Measurements from ENCODE around the gene CDH3. TPM values are rescaled to one million over a fixed set of nuclear protein-coding genes. Genes with fewer than 3 reads are reported as not detected.

The CDH3 gene
- total and polyA plus RNA-seq, 2 of the 8 experiments (the other 6 are each of a cell fraction or from before 2014, with no cell fraction given) = 146 to 171 TPM

GRCh38 chr16:68643227-68643626 is 1.9 kb upstream of the CDH3 start:
- POLR2A ChIA-PET (ENCODE audit: partially characterized antibody) = interaction anchor here (0.6 to 7.7 kb wide), 15 partner anchors 9 to 113 kb away, joined by 3 to 81 read pairs (median 4); no protein-coding TSS in a partner anchor
- peak overlapping the region; percentile 76 to 98 for H3K4me2 ChIP-seq (ENCODE audit: insufficient read depth in 1 of 2, low read depth in 2 of 2, low read length in 2 of 2)
- WGBS, 2 experiments (ENCODE audit: extremely low coverage in 1 of 2, insufficient coverage in 1 of 2, insufficient read length in 1 of 2, insufficient replicate concordance in 2 of 2, low coverage in 1 of 2, low lambda C conversion rate in 2 of 2, missing lambda C conversion rate in 1 of 2) = 85% methylated on average over 11 of the region's 13 CpGs; no CpG with 5 or more reads in 1 of the 2 experiments

More at GRCh38 chr16:68643227-68643626, 1.9 kb upstream of the CDH3 start:
- H2BK15ac ChIP-seq (ENCODE audit: low read length) = 0 out of 2 replicates have a peak overlapping the region, but pooled peaks have one; percentile 16
- peaks cover 4% of the 10 kb centered on the region in 2 experiments for H4K20me1 ChIP-seq (replicated peaks in 1 of 2; ENCODE audit: control insufficient read depth in 1 of 2, insufficient read depth in 2 of 2, low read length in 2 of 2)
- 0 out of 2 replicates have a peak overlapping the region, but pooled peaks have one; percentile 5 for H2BK12ac ChIP-seq (ENCODE audit: low read depth, low read length)
- peaks cover 9 to 19% (median 14%) of the 10 kb centered on the region in 4 experiments for H3K4me1 ChIP-seq (replicated peaks in 1 of 4; ENCODE audit: control insufficient read depth in 3 of 4, insufficient read depth in 4 of 4, low read length in 3 of 4)
- H3K4ac ChIP-seq (replicated peaks; ENCODE audit: insufficient read length, low read depth, low read length) = no peak overlapping the region
- no peak overlapping the region for H4K91ac ChIP-seq (replicated peaks; ENCODE audit: insufficient read length, low read length)
- peaks cover 0 to 4% (median 0%) of the 10 kb centered on the region in 4 experiments; a peak in 1 of 8 replicates for H3K36me3 ChIP-seq (ENCODE audit: control insufficient read depth in 2 of 4, insufficient read depth in 4 of 4, low read length in 3 of 4)
- H3K14ac ChIP-seq (ENCODE audit: insufficient read length) = no peak overlapping the region
- no peak overlapping the region; the same call in 1 of the 2 replicates for H3K18ac ChIP-seq (ENCODE audit: extremely low read depth, low read length)
- no peak overlapping the region for H4K5ac ChIP-seq (ENCODE audit: insufficient read length, low read depth, low read length)
- peaks cover 17% of the 10 kb centered on the region for H3K23me2 ChIP-seq (ENCODE audit: low read depth, low read length)
- H3K27me3 ChIP-seq (replicated peaks in 1 of 4; ENCODE audit: control insufficient read depth in 3 of 4, extremely low read depth in 1 of 4, insufficient read depth in 3 of 4, low read length in 3 of 4) = peaks cover 0 to 11% (median 10%) of the 10 kb centered on the region in 4 experiments; a peak in 4 of 7 replicates
- TF ChIP-seq RNF2 (IDR thresholded peaks at IDR 0.05; ENCODE audit: borderline replicate concordance, low read depth, low read length, missing control alignments, poor library complexity, severe bottlenecking) = peak; percentile 22
- no peak for TF ChIP-seq POLR2AphosphoS5 (IDR thresholded peaks at IDR 0.05; ENCODE audit: low read depth, low read length)
- peak; percentile 84 for TF ChIP-seq KDM1A (IDR thresholded peaks at IDR 0.05; ENCODE audit: borderline replicate concordance, low read length)
- no peak for TF ChIP-seq CHD2 (IDR thresholded peaks at IDR 0.05; ENCODE audit: low read length)
- H2AFZ ChIP-seq (ENCODE audit: low read length) = no peak overlapping the region
- no peak overlapping the region for H2BK20ac ChIP-seq (ENCODE audit: low read length)
- no peak overlapping the region for H3K56ac ChIP-seq (replicated peaks; ENCODE audit: insufficient read length, low read depth, low read length)
- no peak overlapping the region for H3K23ac ChIP-seq (ENCODE audit: insufficient read length)
- no peak overlapping the region for H2BK120ac ChIP-seq (replicated peaks; ENCODE audit: low read depth, low read length)
- peaks cover 11 to 22% of the 10 kb centered on the region in 2 experiments for H3K79me2 ChIP-seq (ENCODE audit: control insufficient read depth in 1 of 2, insufficient read depth in 2 of 2, low read length in 2 of 2)
- DNase-seq (ENCODE audit: low read depth in 1 of 2, low spot score in 2 of 2) (peak in 1 of 2 experiments; percentile 52), FAIRE-seq (no peak)
- H3K79me1 ChIP-seq (ENCODE audit: low read depth, low read length) = peaks cover 3% of the 10 kb centered on the region; the same call in 1 of the 2 replicates
- CTCF ChIA-PET (ENCODE audit: partially characterized antibody) = interaction anchor here (1.4 to 1.7 kb wide), 3 partner anchors 15 to 122 kb away, joined by 4 to 5 read pairs (median 4); no protein-coding TSS in a partner anchor
- peak overlapping the region in 1 of 4 experiments; percentile 58; a peak in 2 of 8 replicates for H3K4me3 ChIP-seq (ENCODE audit: extremely low read depth in 1 of 4, insufficient read depth in 2 of 4, low read depth in 3 of 4, low read length in 4 of 4)
- H3K9ac ChIP-seq (replicated peaks in 1 of 4; ENCODE audit: extremely low read depth in 1 of 4, low read depth in 3 of 4, low read length in 3 of 4) = no peak overlapping the region
- 0 out of 2 replicates have a peak overlapping the region, but pooled peaks have one; percentile 18 for H2AK5ac ChIP-seq (ENCODE audit: low read depth, low read length)
- no peak overlapping the region for H3K27ac ChIP-seq (ENCODE audit: low read depth, low read length)
- H4K8ac ChIP-seq (ENCODE audit: extremely low read depth, insufficient read depth, low read length) = no peak overlapping the region
- H3K9me3 ChIP-seq (ENCODE audit: insufficient read depth in 2 of 2, low read depth in 1 of 2, low read length in 1 of 2) = no peaks in the 10 kb centered on the region
- no peak overlapping the region for H2BK5ac ChIP-seq (ENCODE audit: low read depth, low read length)
